ENCODE results near the gene NLRP6.
"Not testable (repeated sequence)": the region's sequence is repeated elsewhere in the genome, so short reads cannot be mapped to it uniquely, and the experiment has no call there.

Gene NLRP6

DNA sequence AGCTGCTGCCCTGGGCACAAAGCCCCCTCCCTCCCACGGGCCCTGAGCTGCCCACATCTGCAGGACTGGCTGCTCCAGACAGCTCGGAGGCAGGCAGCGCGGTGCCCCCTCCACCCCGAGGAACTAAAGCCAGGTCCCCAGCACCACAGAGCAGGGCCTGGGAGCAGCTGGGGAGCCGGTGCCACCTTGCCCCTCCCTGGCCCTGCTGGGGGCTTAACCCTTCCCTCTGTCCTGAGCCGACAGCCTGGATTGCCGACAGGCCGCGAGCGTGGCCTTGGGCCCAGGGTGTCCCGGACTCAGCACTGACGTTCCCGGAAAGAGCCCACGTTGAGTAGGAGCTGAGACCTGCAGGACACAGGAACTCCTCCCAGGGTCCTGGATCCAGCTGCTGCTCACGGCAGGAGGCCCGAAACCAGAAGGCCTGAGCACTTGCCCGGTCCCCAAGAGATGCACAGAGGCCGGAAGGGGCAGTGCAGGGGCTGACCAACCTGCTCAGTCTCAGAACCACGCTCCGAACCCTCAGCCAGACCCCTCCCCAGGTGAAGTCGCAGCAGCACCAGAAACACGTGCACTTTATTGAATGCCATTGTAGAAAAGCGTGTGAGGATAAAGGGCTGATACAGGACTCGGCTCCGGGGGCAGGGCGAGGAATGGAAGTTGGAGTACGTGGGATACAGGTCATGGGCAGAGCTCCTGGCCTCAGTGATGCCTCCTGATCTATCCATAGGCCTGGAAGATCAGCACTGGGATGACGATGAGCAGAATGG lies 41.1 kb downstream of the NLRP6 start:
- DNase-seq (ENCODE audit: low read depth in 2 of 2, low spot score in 1 of 2): not testable (repeated sequence)

- DNase-seq (ENCODE audit: low read depth in 2 of 2, low spot score in 1 of 2): not testable (repeated sequence)
Measured at GRCh38 chr11:319888-320273, 41.7 kb downstream of the NLRP6 start.

GRCh38 chr11:324156-324555 lies 45.9 kb downstream of the NLRP6 start:
- no peak for DNase-seq (ENCODE audit: low read depth in 2 of 2, low spot score in 1 of 2)

DNA sequence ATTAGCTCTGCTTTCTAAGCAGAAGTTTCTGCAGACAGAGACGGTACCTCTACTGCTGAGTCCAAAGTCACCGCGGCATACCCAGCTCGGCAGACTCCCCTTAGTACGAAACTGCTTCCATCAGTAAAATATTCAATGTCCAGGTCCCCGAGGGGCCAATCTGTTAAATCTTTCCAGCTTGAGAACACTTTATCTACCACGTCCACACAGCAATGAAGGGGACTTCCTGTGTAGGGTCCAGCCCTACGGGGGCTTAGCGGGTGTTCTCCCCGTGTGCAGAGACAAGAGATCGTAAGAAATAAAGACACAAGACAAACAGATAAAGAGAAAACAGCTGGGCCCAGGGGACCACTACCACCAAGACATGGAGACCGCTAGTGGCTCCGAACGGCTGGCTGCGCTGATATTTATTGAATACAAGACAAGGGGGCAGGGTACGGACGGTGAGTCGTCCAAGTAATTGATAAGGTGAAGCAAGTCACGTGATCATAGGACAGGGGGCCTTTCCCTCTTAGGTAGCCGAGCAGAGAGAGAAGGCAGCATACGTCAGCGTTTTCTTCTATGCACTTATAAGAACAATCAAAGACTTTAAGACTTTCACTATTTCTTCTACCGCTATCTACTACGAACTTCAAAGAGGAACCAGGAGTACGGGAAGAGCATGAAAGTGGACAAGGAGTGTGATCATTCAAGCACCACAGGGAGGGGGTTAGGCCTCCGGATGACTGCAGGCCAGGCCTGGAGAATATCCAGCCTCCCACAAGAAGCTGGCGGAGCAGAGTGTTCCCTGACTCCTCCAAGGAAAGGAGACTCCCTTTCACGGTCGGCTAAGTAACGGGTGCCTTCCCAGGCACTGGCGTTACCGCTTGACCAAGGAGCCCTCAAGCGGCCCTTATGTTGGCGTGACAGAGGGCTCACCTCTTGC lies 46.6 kb downstream of the NLRP6 start:
- not testable (repeated sequence) for DNase-seq (ENCODE audit: low read depth in 2 of 2, low spot score in 1 of 2)

DNA sequence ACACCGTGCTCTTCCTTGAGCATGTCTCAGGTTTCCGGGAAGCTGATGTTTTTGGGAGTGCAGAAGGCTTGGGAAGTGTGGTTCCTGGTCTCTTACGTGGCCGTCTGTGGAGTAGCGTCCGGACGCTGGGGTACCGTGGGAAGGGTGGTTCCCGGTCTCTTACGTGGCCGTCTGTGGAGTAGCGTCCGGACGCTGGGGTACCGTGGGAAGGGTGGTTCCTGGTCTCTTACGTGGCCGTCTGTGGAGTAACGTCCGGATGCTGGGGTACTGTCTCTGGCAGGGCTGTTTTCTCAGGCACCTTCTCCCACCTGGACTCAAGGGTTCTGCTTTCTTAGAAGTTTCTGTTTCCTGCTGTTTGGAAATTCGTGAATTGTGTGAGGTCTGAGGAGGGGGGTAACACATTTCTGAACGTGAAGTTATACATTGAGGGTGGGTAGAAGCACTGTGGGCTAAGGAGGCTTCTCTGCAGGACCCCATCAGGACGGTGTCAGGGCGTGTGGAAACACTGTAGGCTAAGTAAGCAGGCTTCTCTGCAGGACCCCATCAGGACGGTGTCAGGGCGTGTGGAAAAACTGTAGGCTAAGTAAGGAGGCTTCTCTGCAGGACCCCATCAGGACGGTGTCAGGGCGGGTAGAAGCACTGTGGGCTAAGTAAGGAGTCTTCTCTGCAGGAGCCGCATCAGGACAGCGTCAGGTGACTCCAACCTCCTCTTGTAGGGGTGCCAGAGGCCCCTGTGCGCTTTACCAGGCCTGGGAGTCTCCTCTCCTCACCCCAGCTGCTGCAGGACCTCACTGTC lies 47.8 kb downstream of the NLRP6 start:
- no peak for DNase-seq (ENCODE audit: low read depth in 2 of 2, low spot score in 1 of 2)

- DNase-seq (ENCODE audit: low read depth in 2 of 2, low spot score in 1 of 2): no peak
Measured at GRCh38 chr11:326592-326841, 48.3 kb downstream of the NLRP6 start.

DNA sequence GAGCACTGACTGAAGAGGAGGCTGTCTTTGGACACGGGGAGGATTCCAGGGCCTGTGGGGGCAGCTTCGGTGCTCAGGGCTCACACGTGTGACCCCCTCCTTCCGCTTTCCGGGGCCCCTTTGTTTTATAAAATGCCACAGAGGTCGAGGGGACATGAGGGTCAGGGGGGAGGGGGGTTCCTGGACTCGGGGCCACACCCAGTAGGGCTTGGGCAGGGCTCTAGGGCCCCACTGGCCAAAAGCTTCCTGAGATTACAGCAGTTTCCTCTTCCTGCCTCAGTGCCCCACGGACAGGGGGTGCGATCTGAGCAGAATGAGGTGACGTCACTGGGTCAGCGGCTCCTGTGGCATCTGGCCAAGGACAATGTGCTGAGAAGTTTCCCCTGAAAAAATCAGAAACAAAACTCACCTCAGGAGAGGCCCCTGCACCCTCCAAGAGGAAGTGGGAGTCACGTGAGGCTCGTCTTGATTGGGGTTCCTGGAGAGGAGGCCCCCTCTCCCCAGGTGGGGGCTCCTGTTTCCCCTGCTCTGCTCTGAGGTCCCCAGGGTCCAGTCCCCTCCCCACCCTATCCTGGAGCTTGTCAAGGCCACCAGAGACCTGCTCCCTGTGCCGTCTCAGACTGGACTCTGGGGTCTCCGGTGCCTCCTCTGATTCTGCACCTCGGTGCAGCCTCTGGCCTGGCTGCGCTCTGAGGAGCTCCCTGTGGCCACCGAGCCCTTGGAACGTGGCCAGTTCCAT lies 48.8 kb downstream of the NLRP6 start:
- no peak for DNase-seq (ENCODE audit: low read depth in 2 of 2, low spot score in 1 of 2)

DNA sequence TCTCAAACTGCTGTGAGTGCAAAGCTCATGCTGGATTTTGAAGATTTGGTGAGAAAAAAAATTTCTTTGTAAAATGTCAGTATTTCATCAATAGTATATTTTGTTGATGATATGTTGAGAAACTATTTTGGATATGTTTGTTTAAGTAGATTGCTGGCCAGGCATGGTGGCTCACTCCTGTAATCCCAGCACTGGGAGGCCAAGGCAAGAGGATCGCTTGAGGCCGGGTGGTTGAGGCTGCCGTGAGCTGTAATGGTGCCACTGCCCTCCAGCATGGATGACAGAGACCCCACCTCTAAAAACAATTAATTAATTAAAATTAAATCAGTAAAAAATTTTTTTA lies 49.3 kb downstream of the NLRP6 start:
- DNase-seq (ENCODE audit: low read depth in 2 of 2, low spot score in 1 of 2): no peak

GRCh38 chr11:328012-328411 lies 49.8 kb downstream of the NLRP6 start:
- DNase-seq (ENCODE audit: low read depth in 2 of 2, low spot score in 1 of 2): no peak

DNA sequence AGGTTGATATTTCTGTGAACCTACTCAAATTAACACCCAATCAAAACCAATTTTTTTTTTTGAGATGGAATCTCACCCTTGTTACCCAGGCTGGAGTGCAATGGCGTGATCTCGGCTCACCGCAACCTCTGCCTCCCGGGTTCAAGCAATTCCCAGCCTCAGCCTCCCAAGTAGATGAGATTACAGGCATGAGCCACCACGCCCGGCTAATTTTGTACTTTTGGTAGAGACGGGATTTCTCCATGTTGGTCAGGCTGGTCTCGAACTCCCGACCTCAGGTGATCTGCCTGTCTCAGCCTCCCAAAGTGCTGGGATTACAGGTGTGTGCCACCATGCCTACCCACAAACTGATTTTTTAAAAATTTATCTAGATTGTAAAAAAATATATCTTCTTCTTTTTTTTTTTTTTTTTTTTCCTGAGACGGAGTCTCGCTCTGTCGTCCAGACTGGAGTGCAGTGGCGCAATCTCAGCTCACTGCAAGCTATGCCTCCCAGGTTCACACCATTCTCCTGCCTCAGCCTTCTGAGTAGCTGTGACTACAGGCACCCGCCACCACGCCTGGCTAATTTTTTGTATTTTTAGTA lies 50.4 kb downstream of the NLRP6 start:
- DNase-seq (ENCODE audit: low read depth in 2 of 2, low spot score in 1 of 2): not testable (repeated sequence)

DNA sequence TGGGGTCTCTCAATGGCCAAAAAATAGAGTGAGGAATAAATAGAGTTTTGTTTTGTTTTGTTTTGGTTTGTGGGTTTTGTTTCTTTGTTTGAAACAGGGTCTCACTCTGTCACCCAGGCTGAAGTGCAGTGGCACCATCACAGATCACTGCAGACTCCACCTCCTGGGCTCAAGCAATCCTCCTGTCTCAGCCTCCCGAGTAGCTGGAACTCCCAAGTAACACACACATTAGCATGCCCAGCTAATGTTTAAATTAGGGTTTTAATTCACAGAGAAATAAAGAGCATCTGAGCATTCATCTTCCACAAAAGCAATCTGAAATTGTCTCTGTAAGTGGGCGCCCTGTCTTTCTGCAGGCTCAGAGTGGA lies 51.7 kb downstream of the NLRP6 start:
- DNase-seq (ENCODE audit: low read depth in 2 of 2, low spot score in 1 of 2): no peak

- no peak for DNase-seq (ENCODE audit: low read depth in 2 of 2, low spot score in 1 of 2)
Measured at GRCh38 chr11:330307-330693, 52.1 kb downstream of the NLRP6 start.

GRCh38 chr11:330694-331357 lies 52.6 kb downstream of the NLRP6 start:
- DNase-seq (ENCODE audit: low read depth in 2 of 2, low spot score in 1 of 2): no peak

- DNase-seq (ENCODE audit: low read depth in 2 of 2, low spot score in 1 of 2): no peak
Measured at GRCh38 chr11:331358-332060, 53.3 kb downstream of the NLRP6 start.

DNA sequence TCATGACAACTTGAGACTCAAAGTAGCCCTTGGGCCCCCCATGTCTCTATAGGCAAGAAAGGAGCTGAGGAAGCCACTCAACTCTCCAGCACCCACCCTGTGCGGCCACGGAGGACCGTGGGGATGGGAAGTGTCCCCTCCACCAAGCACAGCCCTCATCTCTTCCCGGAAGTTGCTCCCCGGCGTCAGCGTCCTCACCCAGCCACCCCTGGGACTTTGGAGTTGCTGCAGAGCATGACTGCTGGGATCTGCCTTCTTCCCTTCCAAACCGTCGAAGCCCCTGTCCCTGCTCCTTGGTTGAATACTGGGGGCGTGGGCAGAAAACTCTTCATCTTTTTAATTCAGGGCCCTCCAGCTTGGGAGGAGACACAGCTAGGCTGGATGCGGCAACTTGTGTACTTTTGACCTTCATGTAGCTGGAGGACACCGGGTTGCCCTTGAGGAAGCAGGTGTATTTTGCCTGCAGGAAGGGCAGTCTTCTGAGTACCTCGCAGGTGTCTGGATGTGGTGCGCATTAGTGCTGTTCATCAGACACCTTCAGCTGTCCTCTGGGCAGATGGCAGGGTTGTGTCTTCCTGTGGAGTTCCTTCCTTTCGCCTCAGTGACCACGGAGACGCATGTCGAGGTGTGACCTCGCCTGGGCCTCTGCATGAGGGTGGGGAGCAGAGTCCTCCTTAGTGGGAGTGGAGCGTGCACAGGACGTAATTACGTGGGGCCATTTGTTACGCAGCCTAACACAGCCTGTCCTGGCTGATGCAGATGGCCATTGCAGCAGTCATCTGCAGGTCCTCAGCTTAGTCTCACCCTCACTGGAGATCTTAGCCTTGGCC lies 54.7 kb downstream of the NLRP6 start:
- DNase-seq (ENCODE audit: low read depth in 2 of 2, low spot score in 1 of 2): no peak

DNA sequence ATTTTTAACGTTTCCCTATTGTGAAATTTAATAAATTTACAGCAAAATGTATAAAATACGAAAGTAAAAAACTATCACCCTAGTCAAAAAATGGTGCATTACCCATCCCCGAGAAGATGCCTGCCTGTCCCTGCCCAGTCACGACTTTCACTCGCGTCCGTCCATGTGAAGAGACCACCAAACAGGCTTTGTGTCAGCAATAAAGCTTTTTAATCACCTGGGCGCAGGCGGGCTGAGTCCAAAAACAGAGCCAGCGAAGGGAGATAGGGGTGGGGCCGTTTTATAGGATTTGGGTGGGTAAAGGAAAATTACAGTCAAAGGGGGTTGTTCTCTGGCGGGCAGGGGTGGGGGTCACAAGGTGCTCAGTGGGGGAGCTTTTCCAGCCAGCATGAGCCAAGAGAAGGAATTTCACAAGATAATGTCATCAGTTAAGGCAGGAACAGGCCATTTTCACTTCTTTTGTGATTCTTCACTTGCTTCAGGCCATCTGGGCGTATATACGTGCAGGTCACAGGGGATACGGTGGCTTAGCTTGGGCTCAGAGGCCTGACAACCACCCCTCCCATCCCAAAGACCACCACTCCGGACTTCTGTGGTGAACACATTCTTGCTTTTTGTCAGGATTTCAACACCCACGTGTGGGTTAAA lies 55.5 kb downstream of the NLRP6 start:
- not testable (repeated sequence) for DNase-seq (ENCODE audit: low read depth in 2 of 2, low spot score in 1 of 2)

- no peak for DNase-seq (ENCODE audit: low read depth in 2 of 2, low spot score in 1 of 2)
Measured at GRCh38 chr11:334264-334994, 56.2 kb downstream of the NLRP6 start.

Measured in stimulated activated CD8-positive, alpha-beta memory T cell treated with anti-CD3 and anti-CD28 coated beads, Interleukin-4, amount 100 ng/mL, for 1 hour (primary cell).